HL-60 (cell line): ENCODE results near the gene ALDH5A1.

Source experiments
- GABPA ChIP-seq: IDR thresholded peaks from 2 replicates; pipeline ENCODE4 v1.6.1; 2012; ENCODE audit warnings: low read depth
- TF ChIP-seq, protein P1 (sequence below): IDR thresholded peaks from one replicate; pipeline ENCODE4 v1.5.1; 2011; ENCODE audit warnings: low read length, control low read depth, inconsistent platforms; ENCODE audit not compliant: insufficient read depth

DNA sequence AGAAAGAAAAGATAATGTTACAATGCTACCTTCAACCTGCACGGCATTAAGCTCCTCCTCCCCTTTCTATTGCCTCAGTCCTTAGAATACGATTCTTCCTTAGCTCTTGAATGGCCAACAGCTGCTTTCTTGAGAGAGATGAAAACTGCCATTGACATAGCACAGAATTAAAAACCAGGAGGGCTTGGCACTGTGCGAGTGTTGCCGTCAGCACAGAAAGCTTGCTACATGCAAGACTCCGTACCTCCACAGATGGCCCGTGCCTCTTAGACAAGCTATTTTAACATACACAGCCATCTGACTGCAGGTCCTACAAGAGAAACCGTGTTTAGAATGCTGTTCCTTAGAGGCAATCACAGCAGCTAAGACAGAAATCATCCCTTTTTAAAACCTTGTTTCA, 51.7 kb downstream of the ALDH5A1 start:
- TF ChIP-seq, protein P1, sequence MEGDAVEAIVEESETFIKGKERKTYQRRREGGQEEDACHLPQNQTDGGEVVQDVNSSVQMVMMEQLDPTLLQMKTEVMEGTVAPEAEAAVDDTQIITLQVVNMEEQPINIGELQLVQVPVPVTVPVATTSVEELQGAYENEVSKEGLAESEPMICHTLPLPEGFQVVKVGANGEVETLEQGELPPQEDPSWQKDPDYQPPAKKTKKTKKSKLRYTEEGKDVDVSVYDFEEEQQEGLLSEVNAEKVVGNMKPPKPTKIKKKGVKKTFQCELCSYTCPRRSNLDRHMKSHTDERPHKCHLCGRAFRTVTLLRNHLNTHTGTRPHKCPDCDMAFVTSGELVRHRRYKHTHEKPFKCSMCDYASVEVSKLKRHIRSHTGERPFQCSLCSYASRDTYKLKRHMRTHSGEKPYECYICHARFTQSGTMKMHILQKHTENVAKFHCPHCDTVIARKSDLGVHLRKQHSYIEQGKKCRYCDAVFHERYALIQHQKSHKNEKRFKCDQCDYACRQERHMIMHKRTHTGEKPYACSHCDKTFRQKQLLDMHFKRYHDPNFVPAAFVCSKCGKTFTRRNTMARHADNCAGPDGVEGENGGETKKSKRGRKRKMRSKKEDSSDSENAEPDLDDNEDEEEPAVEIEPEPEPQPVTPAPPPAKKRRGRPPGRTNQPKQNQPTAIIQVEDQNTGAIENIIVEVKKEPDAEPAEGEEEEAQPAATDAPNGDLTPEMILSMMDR = no peak
- TF ChIP-seq GABPA = no peak
